ENCODE results near the gene UBE2E3. TPM values are rescaled to one million over a fixed set of nuclear protein-coding genes. Genes with fewer than 3 reads are reported as not detected.

The UBE2E3 gene
- total and polyA plus RNA-seq, 10 donors, result 29.9 to 66.5 (median 48.4) TPM

- no peak overlapping the region for H3K27ac ChIP-seq
- TF ChIP-seq CTCF (IDR thresholded peaks at IDR 0.05 in 8 of 11, conservative IDR thresholded peaks at IDR 0.05 in 3 of 11) (no peak), POLR2AphosphoS5 (IDR thresholded peaks at IDR 0.05) (no peak), POLR2A (IDR thresholded peaks at IDR 0.05) (no peak)
- H3K36me3 ChIP-seq, result no peaks in the 10 kb centered on the region
- DNase-seq, result no peak
- intact Hi-C loops (cut with DNase I; ENCODE audit: low total_unique reads), result no loop called here
- H3K4me1 ChIP-seq, result peaks cover 0 to 12% (median 4%) of the 10 kb centered on the region in 6 donors
- H3K9me3 ChIP-seq, result no peaks in the 10 kb centered on the region
- WGBS, 5 donors, result 75 to 91% (median 80%) methylated on average over 2 of the region's 2 CpGs
- no peak overlapping the region for H3K4me3 ChIP-seq
- H3K27me3 ChIP-seq (replicated peaks in 1 of 7), result no peaks in the 10 kb centered on the region
Measured at GRCh38 chr2:180975585-180975984, 4.8 kb upstream of the UBE2E3 start.

GRCh38 chr2:180978903-180979748, 1.3 kb upstream of the UBE2E3 start:
- H3K27ac ChIP-seq, result peak overlapping the region; percentile 72 to 90 (median 86)
- no peak for DNase-seq
- WGBS, 5 donors, result 47 to 55% (median 52%) methylated on average over 7 of the region's 7 CpGs
- no peaks in the 10 kb centered on the region for H3K9me3 ChIP-seq
- intact Hi-C loops (cut with DNase I; ENCODE audit: low total_unique reads), result no loop called here
- H3K4me1 ChIP-seq, result peaks cover 10 to 42% (median 30%) of the 10 kb centered on the region in 6 donors
- peaks cover 0 to 3% (median 0%) of the 10 kb centered on the region in 6 donors for H3K36me3 ChIP-seq
- peak overlapping the region in 4 of 8 donors; percentile 52 to 81 (median 63) for H3K4me3 ChIP-seq
- H3K27me3 ChIP-seq (replicated peaks in 1 of 7), result no peaks in the 10 kb centered on the region
- TF ChIP-seq POLR2A (IDR thresholded peaks at IDR 0.05), result no peak
- TF ChIP-seq CTCF (IDR thresholded peaks at IDR 0.05 in 8 of 11, conservative IDR thresholded peaks at IDR 0.05 in 3 of 11), result no peak
- no peak for TF ChIP-seq POLR2AphosphoS5 (IDR thresholded peaks at IDR 0.05)

GRCh38 chr2:180979749-180980105, 678 bp upstream of the UBE2E3 start:
- Histone ChIP-seq H3K36me3 (peaks cover 0 to 9% (median 0%) of the 10 kb centered on the region in 6 donors), H3K27me3 (replicated peaks in 1 of 7) (no peaks in the 10 kb centered on the region), H3K27ac (peak overlapping the region; percentile 72 to 90 (median 86)), H3K4me3 (peak overlapping the region; percentile 52 to 81 (median 58)), H3K9me3 (no peaks in the 10 kb centered on the region), H3K4me1 (peaks cover 11 to 48% (median 35%) of the 10 kb centered on the region in 6 donors)
- 11 to 23% (median 14%) methylated on average over 9 of the region's 9 CpGs for WGBS, 5 donors
- intact Hi-C loops (cut with DNase I; ENCODE audit: low total_unique reads), result no loop called here
- TF ChIP-seq POLR2A (IDR thresholded peaks at IDR 0.05) (no peak), CTCF (IDR thresholded peaks at IDR 0.05 in 8 of 11, conservative IDR thresholded peaks at IDR 0.05 in 3 of 11) (no peak)
- DNase-seq, result no peak

Measured in spleen (tissue), 11 donors.